SIG-M5 (cell line): Measurements from ENCODE around the gene RSAD2.
"Not testable (repeated sequence)": the region's sequence is repeated elsewhere in the genome, so short reads cannot be mapped to it uniquely, and the experiment has no call there.

Experiments
- DNase-seq: peaks from one replicate; lab custom pipeline; 2025; lab: John Stamatoyannopoulos, UW

RSAD2 gene

GRCh38 chr2:6927186-6927585 lies 49.6 kb downstream of the RSAD2 start:
- no peak for DNase-seq

- no peak for DNase-seq
These were observed 50.2 kb downstream of the RSAD2 start for GRCh38 chr2:6927753-6928152.

DNA sequence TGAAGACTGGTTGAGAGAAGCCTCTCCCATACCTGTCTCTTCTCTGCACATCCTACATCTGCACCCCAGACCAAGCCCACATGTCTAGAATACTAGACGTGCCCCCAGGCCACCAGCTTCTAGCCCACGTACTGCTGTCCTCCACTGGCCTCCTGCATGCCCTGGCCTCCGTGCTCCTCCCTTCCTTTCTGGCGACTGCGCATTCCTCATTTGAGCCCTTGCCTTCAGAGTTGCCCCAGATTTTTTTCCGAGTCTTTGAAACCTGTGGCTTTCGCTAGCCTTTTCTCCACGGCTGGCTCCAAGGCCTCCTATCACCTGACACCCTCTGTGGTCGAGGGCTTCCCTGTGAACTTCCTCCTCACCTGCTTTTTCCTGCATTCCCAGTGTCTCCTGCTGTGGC lies 50.9 kb downstream of the RSAD2 start:
- no peak for DNase-seq

DNA sequence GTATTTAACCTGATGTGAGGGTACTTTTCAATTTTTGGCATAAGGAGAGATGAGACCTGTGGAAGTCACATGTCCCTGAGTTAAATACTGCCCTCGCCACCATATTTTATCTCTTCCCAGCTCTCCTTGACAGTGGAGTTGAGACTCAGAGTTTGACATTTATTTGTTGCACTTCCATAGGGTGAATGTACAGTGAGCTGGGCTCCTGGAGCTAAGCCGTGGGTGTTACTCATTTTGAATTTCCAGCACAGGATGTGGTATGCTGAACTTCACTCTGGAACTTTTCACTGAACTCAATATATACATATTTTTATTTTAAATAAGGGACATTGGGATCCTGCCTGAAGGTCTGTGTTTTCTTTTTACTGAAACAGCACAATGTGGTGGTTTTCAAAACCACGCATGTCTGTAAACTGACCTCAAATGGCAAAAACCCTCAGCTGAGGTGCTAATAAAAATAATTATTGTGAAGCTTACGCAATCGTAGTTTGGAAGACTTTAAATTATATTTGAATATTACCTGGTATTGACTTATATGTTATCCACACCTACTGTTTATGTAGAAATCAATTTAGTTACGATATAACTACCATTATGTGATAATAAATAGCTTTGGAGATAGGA lies 51.7 kb downstream of the RSAD2 start:
- DNase-seq = no peak

DNA sequence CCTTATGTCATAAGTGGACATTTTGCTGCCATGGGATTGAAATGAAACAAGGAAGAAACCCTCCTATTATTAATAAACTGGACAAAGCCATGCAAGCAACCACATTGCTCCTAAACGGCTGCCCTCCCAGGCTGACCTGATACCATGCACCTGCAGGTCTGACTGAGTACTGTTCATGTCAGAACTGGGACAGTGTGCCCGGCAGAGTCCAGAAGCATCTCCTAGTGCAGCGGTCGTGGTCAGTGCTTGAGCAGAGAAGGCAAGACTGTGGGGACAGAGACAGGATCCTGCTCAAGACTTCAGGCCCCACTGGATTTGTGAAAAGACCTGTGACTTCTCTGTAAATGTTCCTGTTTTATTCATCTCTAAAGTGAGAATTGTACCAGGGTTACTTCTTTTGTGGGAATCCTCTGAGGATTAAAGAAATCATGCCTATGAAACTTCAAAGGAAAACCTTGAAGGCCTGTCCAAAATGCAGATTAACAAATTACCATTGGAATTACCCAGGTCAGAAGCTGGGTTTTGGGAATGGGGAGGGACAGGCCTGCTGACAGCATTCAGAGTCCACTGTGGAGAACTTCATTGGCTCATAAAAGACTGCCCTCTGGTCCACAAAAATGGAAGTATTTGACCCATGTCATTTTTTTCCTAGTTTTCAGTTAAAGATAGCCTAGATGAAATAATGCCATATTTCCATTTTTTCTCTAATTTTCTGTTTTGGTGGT lies 53.5 kb downstream of the RSAD2 start:
- DNase-seq = no peak

GRCh38 chr2:6931753-6932152 lies 54.2 kb downstream of the RSAD2 start:
- DNase-seq = no peak

GRCh38 chr2:6932206-6932605 lies 54.6 kb downstream of the RSAD2 start:
- no peak for DNase-seq

GRCh38 chr2:6932828-6933227 lies 55.3 kb downstream of the RSAD2 start:
- DNase-seq = no peak

GRCh38 chr2:6933911-6934310 lies 56.3 kb downstream of the RSAD2 start:
- DNase-seq = no peak

- DNase-seq = no peak
These were observed 56.8 kb downstream of the RSAD2 start for GRCh38 chr2:6934345-6934744.

DNA sequence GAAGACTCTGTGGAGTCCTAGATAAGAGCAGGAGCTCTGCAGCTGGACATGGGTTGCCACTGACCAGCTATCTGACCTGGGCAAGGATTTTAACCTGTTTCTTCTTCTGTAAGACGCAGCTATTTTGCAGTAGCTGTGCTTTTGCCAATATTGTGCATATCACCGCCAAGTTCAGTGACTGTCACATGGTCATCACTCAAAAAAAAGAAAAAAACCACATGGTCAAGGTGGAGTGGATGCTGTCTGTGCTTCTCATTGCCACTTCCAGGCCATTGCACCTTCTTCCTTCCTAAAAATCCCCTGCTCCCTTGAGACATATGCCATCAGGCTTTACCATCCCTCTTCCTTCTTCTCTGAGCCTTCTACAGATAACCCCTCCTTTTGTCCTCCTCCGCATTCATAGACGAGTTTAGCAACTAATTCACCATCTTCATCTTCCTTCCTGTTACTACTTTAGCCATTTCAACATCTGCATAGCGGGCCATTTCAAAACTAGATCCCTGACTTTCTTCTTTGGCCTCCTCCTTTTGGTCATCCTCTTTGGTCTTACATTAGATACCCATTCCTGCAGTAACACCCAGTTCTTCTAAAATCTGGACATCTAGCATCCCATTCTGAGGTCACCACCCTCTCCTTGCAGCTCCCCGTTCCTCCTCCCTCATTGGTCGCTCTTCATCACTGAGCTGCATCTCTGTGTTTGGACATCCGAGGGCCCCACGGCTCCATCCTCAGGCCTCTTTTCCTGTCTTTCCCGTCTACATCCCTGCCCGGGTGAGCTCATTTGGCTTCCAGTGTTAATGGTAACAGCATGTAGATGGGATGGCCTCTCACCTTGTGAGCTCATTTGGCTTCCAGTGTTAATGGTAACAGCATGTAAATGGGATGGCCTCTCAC lies 57.4 kb downstream of the RSAD2 start:
- DNase-seq = no peak

GRCh38 chr2:6935652-6936020 lies 58.1 kb downstream of the RSAD2 start:
- not testable (repeated sequence) for DNase-seq

GRCh38 chr2:6937157-6937556 lies 59.6 kb downstream of the RSAD2 start:
- no peak for DNase-seq

GRCh38 chr2:6937582-6937981 lies 60.0 kb downstream of the RSAD2 start:
- DNase-seq = no peak

- no peak for DNase-seq
These were observed 61.5 kb downstream of the RSAD2 start for GRCh38 chr2:6939071-6939470.

GRCh38 chr2:6940820-6941219 lies 63.2 kb downstream of the RSAD2 start:
- DNase-seq = no peak

- no peak for DNase-seq
These were observed 63.9 kb downstream of the RSAD2 start for GRCh38 chr2:6941299-6942046.

DNA sequence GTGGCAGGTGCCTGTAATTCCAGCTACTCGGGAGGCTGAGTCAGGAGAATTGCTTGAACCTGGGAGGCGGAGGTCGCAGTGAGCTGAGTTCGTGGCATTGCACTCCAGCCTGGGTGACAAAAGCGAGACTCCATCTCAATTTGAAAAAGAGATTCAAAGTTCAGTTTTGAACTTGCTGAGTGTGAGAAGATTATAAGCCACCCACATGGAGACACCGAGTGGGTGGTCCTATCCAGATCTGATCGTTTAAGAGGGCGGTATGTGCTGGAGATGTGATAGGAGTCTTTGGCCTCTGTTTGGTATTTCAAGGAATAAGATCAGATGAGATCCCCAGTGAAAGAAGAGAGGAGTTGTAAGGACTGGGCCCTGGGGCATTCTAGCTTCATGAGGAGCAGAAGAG lies 65.3 kb downstream of the RSAD2 start:
- DNase-seq = no peak

- DNase-seq = no peak
These were observed 65.9 kb downstream of the RSAD2 start for GRCh38 chr2:6943523-6943922.

- no peak for DNase-seq
These were observed 66.4 kb downstream of the RSAD2 start for GRCh38 chr2:6943971-6944370.

GRCh38 chr2:6944555-6944954 lies 67.0 kb downstream of the RSAD2 start:
- DNase-seq = no peak

DNA sequence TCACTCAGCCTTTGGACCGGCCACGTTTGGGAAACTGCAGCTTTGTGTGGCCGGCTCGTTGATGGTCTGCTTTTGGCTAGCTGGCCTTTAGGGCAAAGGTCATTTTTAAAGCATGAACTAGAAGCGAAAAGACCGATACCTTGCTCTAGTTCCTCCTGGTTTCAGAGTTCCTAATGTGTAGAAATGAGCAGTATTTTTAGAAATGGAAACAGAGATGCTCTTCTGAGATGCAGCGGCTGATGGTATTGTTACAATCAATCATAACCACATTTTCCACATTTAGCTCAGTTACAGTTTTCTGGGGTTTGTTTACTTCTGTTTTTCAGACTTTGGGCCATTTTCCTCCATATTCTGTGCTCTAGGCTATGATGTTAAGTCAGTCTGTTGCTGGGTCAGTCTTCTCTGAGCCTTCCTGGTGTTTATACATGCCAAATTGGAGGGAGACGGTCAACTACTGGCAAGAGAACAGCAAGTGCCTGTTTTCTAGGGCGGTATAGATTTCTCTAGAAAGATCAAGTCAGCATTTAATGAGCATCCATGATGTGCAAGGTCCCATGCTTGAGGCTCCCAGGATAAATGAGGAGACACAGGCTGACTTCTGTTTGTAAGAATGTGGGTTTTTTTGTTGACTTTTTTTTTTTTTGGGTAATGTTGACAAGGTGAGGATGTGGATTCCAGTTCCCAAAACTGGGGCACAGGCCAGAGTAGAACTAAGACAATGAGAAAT lies 67.7 kb downstream of the RSAD2 start:
- no peak for DNase-seq
